ENCODE results near the gene CRCP.

CRCP gene

DNA sequence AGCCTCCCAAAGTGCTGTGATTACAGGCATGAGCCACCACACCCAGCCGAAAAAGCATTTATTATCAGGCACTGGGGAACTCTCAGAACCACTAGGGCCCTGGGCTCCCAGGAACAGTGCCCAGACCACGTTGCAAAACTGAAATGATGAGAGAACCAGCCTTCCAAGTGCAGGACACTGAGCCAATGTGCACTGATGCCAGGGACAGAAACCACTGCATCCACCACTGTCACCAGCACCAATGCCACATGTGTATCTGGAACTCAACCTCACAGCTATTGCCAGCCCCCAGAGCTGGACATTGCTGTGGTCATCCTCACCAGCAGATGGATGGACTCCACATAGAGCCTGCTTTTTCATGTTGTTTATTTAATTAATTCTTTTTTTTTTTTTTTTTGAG, 62.3 kb downstream of the CRCP start:
- Histone ChIP-seq H3K27me3 (ENCODE audit: insufficient read depth, insufficient read length) (no peaks in the 10 kb centered on the region), H3K4me1 (ENCODE audit: insufficient read depth, insufficient read length) (peaks cover 4% of the 10 kb centered on the region), H3K9me3 (ENCODE audit: insufficient read depth, low read length) (peaks cover 6% of the 10 kb centered on the region; the same call in 1 of the 2 replicates), H3K4me3 (ENCODE audit: insufficient read length, low read depth) (no peak overlapping the region), H3K9ac (ENCODE audit: insufficient read length, low read depth) (no peak overlapping the region), H3K36me3 (ENCODE audit: insufficient read depth, insufficient read length, low read length) (no peaks in the 10 kb centered on the region)
- no peak for DNase-seq (ENCODE audit: low read depth, low spot score)
- TF ChIP-seq ZNF274 (IDR thresholded peaks at IDR 0.05; ENCODE audit: low read depth, low read length) (no peak), YY1 (IDR thresholded peaks at IDR 0.05; ENCODE audit: insufficient read depth, insufficient read length) (no peak), SUZ12 (IDR thresholded peaks at IDR 0.05; ENCODE audit: extremely low read depth, insufficient read depth, insufficient read length) (no peak)

DNA sequence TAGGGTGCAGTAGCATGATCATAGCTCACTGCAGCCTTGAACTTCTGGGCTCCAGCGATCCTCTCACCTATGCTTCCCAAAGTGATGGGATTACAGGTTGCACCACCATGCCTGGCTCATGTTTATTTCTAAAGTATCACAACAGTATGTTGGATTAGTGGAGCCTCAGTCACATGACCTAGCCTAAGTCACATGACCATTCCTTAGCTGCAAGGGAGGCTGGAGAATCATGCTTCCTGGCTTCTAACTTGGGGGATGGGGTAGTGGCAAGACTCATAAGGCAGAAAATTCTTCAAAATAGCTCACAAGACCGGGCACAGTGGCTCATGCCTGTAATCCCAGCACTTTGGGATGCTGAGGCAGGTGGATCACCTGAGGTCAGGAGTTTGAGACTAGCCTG, 63.6 kb downstream of the CRCP start:
- H3K9ac ChIP-seq (ENCODE audit: insufficient read length, low read depth) = no peak overlapping the region
- H3K4me3 ChIP-seq (ENCODE audit: insufficient read length, low read depth) = no peak overlapping the region
- peaks cover 4% of the 10 kb centered on the region for H3K4me1 ChIP-seq (ENCODE audit: insufficient read depth, insufficient read length)
- peaks cover 6% of the 10 kb centered on the region; the same call in 1 of the 2 replicates for H3K9me3 ChIP-seq (ENCODE audit: insufficient read depth, low read length)
- DNase-seq (ENCODE audit: low read depth, low spot score) = no peak
- TF ChIP-seq ZNF274 (IDR thresholded peaks at IDR 0.05; ENCODE audit: low read depth, low read length) (no peak), YY1 (IDR thresholded peaks at IDR 0.05; ENCODE audit: insufficient read depth, insufficient read length) (no peak), SUZ12 (IDR thresholded peaks at IDR 0.05; ENCODE audit: extremely low read depth, insufficient read depth, insufficient read length) (no peak)
- no peaks in the 10 kb centered on the region for H3K36me3 ChIP-seq (ENCODE audit: insufficient read depth, insufficient read length, low read length)
- H3K27me3 ChIP-seq (ENCODE audit: insufficient read depth, insufficient read length) = no peaks in the 10 kb centered on the region

DNA sequence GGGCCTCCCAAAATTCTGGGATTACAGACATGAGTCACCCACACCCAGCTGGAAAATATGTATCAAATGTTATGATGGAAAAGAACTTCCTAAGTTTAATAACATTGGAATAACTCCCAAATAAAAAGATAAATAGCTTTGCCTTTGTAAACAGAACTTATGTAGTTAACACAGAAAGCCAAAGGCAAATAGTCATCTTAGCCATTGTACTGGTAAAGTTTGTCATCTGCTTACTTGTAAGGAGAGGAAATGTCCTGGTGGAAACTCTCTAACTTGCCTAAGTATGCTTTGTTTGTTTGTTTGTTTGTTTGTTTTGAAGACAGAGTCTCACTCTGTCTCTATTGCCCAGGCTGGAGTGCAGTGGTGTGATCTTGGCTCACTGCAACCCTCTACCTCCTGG, 66.7 kb downstream of the CRCP start:
- Histone ChIP-seq H3K9me3 (ENCODE audit: insufficient read depth, low read length) (peaks cover 13% of the 10 kb centered on the region; the same call in 1 of the 2 replicates), H3K36me3 (ENCODE audit: insufficient read depth, insufficient read length, low read length) (no peaks in the 10 kb centered on the region), H3K4me1 (ENCODE audit: insufficient read depth, insufficient read length) (no peaks in the 10 kb centered on the region), H3K9ac (ENCODE audit: insufficient read length, low read depth) (no peak overlapping the region), H3K27me3 (ENCODE audit: insufficient read depth, insufficient read length) (no peaks in the 10 kb centered on the region), H3K4me3 (ENCODE audit: insufficient read length, low read depth) (no peak overlapping the region)
- no peak for TF ChIP-seq ZNF274 (IDR thresholded peaks at IDR 0.05; ENCODE audit: low read depth, low read length)
- TF ChIP-seq YY1 (IDR thresholded peaks at IDR 0.05; ENCODE audit: insufficient read depth, insufficient read length) = no peak
- TF ChIP-seq SUZ12 (IDR thresholded peaks at IDR 0.05; ENCODE audit: extremely low read depth, insufficient read depth, insufficient read length) = no peak
- no peak for DNase-seq (ENCODE audit: low read depth, low spot score)

DNA sequence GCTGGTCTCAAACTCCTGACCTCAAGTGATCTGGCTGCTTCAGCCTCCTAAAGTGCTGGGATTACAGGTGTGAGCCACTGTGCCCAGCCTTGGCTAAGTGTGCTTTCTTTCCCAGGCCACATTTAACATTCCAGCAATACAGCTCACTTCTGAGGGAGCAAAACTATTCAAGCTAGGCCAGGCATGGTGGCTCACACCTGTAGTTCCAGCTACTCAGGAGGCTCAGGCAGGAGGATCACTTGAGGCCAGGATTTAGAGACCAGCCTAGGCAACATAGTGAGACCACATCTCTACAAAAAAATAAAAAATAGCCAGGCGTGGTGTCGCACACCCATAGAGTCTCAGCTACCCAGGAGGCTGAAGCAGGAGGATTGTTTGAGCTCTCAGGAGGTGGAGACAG, 67.2 kb downstream of the CRCP start:
- Histone ChIP-seq H3K9ac (ENCODE audit: insufficient read length, low read depth) (no peak overlapping the region), H3K27me3 (ENCODE audit: insufficient read depth, insufficient read length) (no peaks in the 10 kb centered on the region), H3K36me3 (ENCODE audit: insufficient read depth, insufficient read length, low read length) (no peaks in the 10 kb centered on the region), H3K9me3 (ENCODE audit: insufficient read depth, low read length) (peaks cover 13% of the 10 kb centered on the region; the same call in 1 of the 2 replicates), H3K4me3 (ENCODE audit: insufficient read length, low read depth) (no peak overlapping the region), H3K4me1 (ENCODE audit: insufficient read depth, insufficient read length) (no peaks in the 10 kb centered on the region)
- no peak for DNase-seq (ENCODE audit: low read depth, low spot score)
- TF ChIP-seq ZNF274 (IDR thresholded peaks at IDR 0.05; ENCODE audit: low read depth, low read length) (no peak), YY1 (IDR thresholded peaks at IDR 0.05; ENCODE audit: insufficient read depth, insufficient read length) (no peak), SUZ12 (IDR thresholded peaks at IDR 0.05; ENCODE audit: extremely low read depth, insufficient read depth, insufficient read length) (no peak)

DNA sequence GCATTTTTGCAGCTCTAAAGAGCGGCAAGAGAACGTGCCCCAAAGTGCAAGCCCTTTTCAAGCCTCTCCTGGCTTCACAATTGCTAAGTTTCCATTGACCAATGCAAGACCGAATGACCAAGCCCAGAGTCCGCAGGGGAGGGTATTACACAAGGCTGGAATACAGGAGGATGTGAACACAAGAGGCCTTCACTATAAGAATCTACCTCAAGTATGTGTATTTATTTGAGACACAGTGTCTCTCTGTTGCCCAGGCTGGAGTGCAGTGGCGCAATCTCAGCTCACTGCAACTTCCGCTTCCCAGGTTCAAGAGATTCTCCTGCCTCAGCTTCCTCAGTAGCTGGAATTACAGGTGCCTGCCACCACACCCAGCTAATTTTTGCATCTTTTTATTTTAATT, 68.3 kb downstream of the CRCP start:
- H3K27me3 ChIP-seq (ENCODE audit: insufficient read depth, insufficient read length) = no peaks in the 10 kb centered on the region
- no peak overlapping the region for H3K4me3 ChIP-seq (ENCODE audit: insufficient read length, low read depth)
- DNase-seq (ENCODE audit: low read depth, low spot score) = no peak
- no peaks in the 10 kb centered on the region for H3K4me1 ChIP-seq (ENCODE audit: insufficient read depth, insufficient read length)
- no peak overlapping the region for H3K9ac ChIP-seq (ENCODE audit: insufficient read length, low read depth)
- H3K9me3 ChIP-seq (ENCODE audit: insufficient read depth, low read length) = peaks cover 13% of the 10 kb centered on the region; the same call in 1 of the 2 replicates
- no peak for TF ChIP-seq YY1 (IDR thresholded peaks at IDR 0.05; ENCODE audit: insufficient read depth, insufficient read length)
- TF ChIP-seq SUZ12 (IDR thresholded peaks at IDR 0.05; ENCODE audit: extremely low read depth, insufficient read depth, insufficient read length) = no peak
- TF ChIP-seq ZNF274 (IDR thresholded peaks at IDR 0.05; ENCODE audit: low read depth, low read length) = no peak
- H3K36me3 ChIP-seq (ENCODE audit: insufficient read depth, insufficient read length, low read length) = no peaks in the 10 kb centered on the region

DNA sequence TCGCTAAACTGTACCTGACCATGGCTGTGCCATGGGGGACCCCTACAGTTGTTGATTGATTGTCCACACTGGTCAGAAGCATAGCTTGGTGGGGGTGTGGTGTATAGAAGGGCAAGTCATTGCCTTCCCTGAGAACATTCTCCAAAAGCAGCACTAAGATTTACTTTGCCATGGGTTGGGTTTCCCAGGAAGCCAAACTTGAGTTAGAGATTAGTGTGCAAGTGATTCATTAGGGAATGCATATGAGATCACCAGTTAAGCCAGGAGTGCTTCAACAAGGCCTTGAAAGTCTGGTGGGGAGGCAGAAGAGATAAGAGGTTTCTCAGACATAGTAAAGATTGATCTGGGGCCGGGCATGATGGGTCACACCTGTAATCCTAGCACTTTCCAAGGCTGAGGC, 69.1 kb downstream of the CRCP start:
- TF ChIP-seq YY1 (IDR thresholded peaks at IDR 0.05; ENCODE audit: insufficient read depth, insufficient read length) (no peak), ZNF274 (IDR thresholded peaks at IDR 0.05; ENCODE audit: low read depth, low read length) (no peak), SUZ12 (IDR thresholded peaks at IDR 0.05; ENCODE audit: extremely low read depth, insufficient read depth, insufficient read length) (no peak)
- Histone ChIP-seq H3K27me3 (ENCODE audit: insufficient read depth, insufficient read length) (no peaks in the 10 kb centered on the region), H3K9ac (ENCODE audit: insufficient read length, low read depth) (no peak overlapping the region), H3K9me3 (ENCODE audit: insufficient read depth, low read length) (peaks cover 6% of the 10 kb centered on the region; the same call in 1 of the 2 replicates), H3K4me1 (ENCODE audit: insufficient read depth, insufficient read length) (no peaks in the 10 kb centered on the region), H3K36me3 (ENCODE audit: insufficient read depth, insufficient read length, low read length) (no peaks in the 10 kb centered on the region), H3K4me3 (ENCODE audit: insufficient read length, low read depth) (no peak overlapping the region)
- no peak for DNase-seq (ENCODE audit: low read depth, low spot score)

DNA sequence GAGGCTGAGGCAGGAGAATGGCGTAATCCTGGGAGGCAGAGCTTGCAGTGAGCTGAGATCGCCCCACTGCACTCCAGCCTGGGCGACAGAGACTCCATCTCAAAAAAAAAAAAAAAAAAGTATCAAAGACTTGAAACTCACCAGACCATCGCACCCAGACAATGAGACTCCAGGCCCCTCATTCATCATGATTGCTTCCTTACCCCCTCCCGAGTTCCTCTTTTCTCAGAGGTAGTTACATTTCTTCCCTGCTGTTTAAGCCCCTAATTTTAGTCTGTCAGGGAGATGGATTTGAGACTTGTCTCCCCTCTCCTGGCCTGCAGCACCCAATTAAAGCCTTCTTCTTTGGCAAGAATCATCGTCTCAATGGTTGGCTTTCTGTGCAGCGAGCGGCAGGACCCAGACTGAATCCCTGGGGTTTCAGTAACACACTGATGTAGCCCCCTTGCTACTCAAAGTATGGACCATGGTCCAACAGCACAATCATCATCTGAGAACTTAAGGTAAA, 71.1 kb downstream of the CRCP start:
- DNase-seq (ENCODE audit: low read depth, low spot score) = no peak
- Histone ChIP-seq H3K4me3 (ENCODE audit: insufficient read length, low read depth) (no peak overlapping the region), H3K36me3 (ENCODE audit: insufficient read depth, insufficient read length, low read length) (no peaks in the 10 kb centered on the region), H3K27me3 (ENCODE audit: insufficient read depth, insufficient read length) (no peaks in the 10 kb centered on the region), H3K9me3 (ENCODE audit: insufficient read depth, low read length) (peaks cover 6% of the 10 kb centered on the region; the same call in 1 of the 2 replicates), H3K9ac (ENCODE audit: insufficient read length, low read depth) (no peak overlapping the region), H3K4me1 (ENCODE audit: insufficient read depth, insufficient read length) (no peaks in the 10 kb centered on the region)
- TF ChIP-seq SUZ12 (IDR thresholded peaks at IDR 0.05; ENCODE audit: extremely low read depth, insufficient read depth, insufficient read length) (no peak), YY1 (IDR thresholded peaks at IDR 0.05; ENCODE audit: insufficient read depth, insufficient read length) (no peak), ZNF274 (IDR thresholded peaks at IDR 0.05; ENCODE audit: low read depth, low read length) (no peak)

Measured in NT2/D1 (cell line).